Stomach (tissue), 4 donors: ENCODE results near the gene COG2.
"Not testable (repeated sequence)": the region's sequence is repeated elsewhere in the genome, so short reads cannot be mapped to it uniquely, and the experiment has no call there.

Source experiments
- EP300 ChIP-seq: sonication (generic); formaldehyde crosslinking; IDR thresholded peaks from one replicate; pipeline ENCODE4 v1.6.1; 2017; ENCODE audit warnings: antibody characterized with exemption
- POLR2A ChIP-seq, 4 donors: fragments of 450-650 bp; IDR thresholded peaks; one replicate each; pipeline ENCODE4 v1.6.1; 2016; ENCODE audit warnings: antibody characterized with exemption in 4 of 4, control low read depth in 2 of 4, mild to moderate bottlenecking in 1 of 4, moderate library complexity in 1 of 4
- TF ChIP-seq, protein P1 (sequence below), 7 experiments: fragments of 450-650 bp in 4 of 7; fragments of 200-600 bp in 3 of 7; sonication (generic) in 3 of 7; IDR thresholded peaks; one replicate each; pipeline ENCODE4 v1.5.1; 2016 to 2019; ENCODE audit warnings: antibody characterized with exemption in 7 of 7, control low read depth in 2 of 7, mild to moderate bottlenecking in 1 of 7

DNA sequence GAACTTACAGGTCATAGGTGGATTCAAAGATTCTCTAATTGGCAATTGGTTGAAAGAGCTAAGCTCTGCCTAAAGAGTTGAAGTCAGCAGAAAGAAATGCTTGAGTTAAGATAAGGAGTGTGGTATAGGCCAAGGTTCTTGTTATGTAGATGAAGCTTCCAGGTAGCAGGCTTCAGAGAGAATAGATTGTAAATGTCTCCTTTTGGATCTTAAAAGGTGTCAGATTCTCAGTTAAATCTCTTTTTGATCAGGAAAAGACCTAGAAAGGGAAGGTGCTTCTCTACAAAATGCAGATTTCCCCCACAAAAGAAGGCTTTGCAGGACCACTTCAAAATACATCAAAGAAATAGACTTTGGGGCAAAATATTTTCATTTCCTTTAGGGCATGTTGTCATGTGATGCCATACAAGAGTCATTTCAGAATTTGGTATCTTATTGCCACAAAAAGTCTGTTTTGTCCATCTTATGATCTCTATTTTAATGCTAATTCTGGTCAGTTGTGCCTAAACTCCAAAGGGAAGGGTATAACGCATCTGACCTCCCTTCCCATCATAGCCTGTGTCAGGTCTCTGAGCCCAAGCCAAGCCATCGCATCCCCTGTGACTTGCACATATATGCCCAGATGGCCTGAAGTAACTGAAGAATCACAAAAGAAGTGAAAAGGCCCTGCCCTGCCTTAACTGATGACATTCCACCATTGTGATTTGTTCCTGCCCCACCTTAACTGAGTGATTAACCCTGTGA is 41.5 kb upstream of the COG2 start:
- not testable (repeated sequence) for TF ChIP-seq POLR2A (IDR thresholded peaks at IDR 0.05); EP300
- TF ChIP-seq, protein P1, sequence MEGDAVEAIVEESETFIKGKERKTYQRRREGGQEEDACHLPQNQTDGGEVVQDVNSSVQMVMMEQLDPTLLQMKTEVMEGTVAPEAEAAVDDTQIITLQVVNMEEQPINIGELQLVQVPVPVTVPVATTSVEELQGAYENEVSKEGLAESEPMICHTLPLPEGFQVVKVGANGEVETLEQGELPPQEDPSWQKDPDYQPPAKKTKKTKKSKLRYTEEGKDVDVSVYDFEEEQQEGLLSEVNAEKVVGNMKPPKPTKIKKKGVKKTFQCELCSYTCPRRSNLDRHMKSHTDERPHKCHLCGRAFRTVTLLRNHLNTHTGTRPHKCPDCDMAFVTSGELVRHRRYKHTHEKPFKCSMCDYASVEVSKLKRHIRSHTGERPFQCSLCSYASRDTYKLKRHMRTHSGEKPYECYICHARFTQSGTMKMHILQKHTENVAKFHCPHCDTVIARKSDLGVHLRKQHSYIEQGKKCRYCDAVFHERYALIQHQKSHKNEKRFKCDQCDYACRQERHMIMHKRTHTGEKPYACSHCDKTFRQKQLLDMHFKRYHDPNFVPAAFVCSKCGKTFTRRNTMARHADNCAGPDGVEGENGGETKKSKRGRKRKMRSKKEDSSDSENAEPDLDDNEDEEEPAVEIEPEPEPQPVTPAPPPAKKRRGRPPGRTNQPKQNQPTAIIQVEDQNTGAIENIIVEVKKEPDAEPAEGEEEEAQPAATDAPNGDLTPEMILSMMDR (IDR thresholded peaks at IDR 0.05), result not testable (repeated sequence)
